ENCODE data around the gene C9orf78.

GRCh38 chr9:129832982-129833381, 2.1 kb downstream of the C9orf78 start:
- TF ChIP-seq POLR2A (IDR thresholded peaks at IDR 0.05): no peak
- TF ChIP-seq CTCF (IDR thresholded peaks at IDR 0.05): no peak

Data from esophagus squamous epithelium (tissue), 4 donors.